Ovary (tissue), 3 donors: ENCODE measurements around the gene SUCO.

Experiments used
- CTCF ChIP-seq, 3 donors: fragments of 450-650 bp in 2 of 3; fragments of 200-600 bp in 1 of 3; IDR thresholded peaks; one replicate each; pipeline versions ENCODE4 v1.5.1 to v1.8.0; 2016 to 2022; ENCODE audit warnings: antibody characterized with exemption in 3 of 3, mild to moderate bottlenecking in 1 of 3
- POLR2A ChIP-seq: fragments of 450-650 bp; IDR thresholded peaks from one replicate; pipeline ENCODE4 v1.6.1; 2017; ENCODE audit warnings: antibody characterized with exemption, mild to moderate bottlenecking, moderate library complexity
- donor health status: DM: no; HTN: no; CAD: no.

- TF ChIP-seq POLR2A (no peak), CTCF (IDR thresholded peaks at IDR 0.05) (no peak)
Measured at GRCh38 chr1:172654535-172654934, 121.6 kb downstream of the SUCO start.
